HG02970 (cell line): Measurements from ENCODE around the gene MYO1D.
"Not testable (repeated sequence)": the region's sequence is repeated elsewhere in the genome, so short reads cannot be mapped to it uniquely, and the experiment has no call there.

Experiments
- ATAC-seq: cut with Tn5 transposase; IDR thresholded peaks from one replicate; pipeline ENCODE4 v1.9.1; 2021; ENCODE audit warnings: mild to moderate bottlenecking, moderate library complexity, moderate number of reproducible peaks; ENCODE audit not compliant: unreplicated experiment, low FRiP score

MYO1D gene

DNA sequence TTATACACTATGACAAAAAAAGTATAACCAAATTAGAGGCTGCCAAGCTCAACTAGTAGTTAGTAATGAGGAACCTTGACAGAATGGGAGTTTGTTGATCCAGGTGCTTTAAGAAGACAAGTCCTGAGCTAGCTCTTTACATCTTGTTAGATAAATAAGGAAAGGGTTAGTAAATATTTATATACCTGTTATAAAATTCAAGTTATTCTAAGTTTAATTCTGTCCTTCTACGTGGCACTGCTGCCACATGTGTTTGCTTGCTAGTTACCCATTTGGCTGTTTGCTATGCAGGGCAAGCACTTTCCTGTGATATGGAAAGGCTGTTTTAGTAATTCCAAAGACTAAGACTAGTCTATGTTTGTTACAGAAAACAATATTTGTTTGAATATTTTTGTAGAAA, 180.5 kb downstream of the MYO1D start:
- no peak for ATAC-seq

DNA sequence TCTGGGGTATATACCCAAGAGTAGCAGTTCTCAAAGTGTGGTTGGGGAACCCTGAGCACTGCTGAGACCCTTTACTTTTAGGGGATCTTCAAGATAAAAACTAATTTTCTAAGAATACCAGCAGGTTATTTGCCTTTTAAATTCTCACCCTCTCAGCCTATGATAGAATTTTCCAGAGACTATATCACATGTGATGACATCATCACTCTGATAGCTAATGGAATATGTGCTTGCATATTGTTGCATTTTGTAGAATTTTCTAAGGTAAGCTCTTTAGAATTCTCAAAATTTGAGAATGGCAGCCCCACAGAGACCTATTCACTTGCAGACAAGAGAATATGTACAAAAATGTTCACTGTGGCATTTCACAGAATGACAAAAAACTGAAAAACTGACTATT, 181.1 kb downstream of the MYO1D start:
- ATAC-seq: no peak

DNA sequence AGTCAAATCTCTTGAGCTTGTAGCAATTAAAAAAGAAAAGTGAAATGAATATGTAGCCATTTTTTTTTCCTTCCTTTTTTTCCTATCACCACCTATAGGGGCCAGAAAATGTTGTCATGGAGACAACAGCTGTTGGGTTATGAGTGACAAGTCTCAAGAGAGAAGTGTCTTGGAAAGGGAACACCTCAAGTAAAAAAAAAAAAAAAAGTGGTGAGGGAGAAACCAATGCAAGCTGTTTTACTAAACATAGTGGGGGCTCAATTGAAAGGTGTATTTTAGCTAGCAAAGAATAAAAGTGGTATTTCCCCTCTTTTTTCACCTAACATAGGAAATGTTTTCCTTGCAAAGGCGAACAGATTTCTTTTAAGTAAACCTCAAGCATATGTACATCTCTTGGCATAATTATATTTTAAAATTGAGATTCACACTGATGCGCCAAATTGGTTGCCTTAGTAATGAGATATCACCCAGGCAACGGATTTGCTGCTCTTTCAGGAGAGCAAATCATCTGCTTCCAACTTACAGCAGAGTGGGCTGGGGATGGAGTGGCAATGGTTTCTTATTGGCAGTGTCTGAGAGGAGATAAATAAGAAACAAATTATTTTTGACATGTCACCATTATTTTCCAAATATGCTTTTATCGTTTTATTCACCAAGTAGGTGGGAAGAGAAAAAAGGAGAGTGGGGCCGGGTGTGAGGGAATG, 183.6 kb downstream of the MYO1D start:
- ATAC-seq: no peak

DNA sequence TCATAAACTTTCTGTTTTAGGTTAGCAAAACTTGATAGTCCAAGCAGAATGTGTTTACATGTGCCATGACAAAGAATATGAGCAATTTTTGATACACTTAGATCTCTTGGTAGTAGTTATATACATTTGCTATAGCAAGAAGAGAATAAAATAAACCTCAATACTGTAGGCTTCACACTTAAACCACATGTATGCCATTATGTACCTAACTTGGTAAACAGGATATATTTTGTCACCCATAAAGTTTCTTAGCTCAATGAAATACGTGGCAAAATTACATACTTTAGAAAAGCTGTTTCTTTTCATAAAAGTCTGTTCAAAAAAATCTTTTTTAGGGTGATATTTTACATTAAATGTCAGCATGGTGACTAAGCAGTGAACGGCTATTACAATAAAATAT, 184.7 kb downstream of the MYO1D start:
- ATAC-seq: no peak

DNA sequence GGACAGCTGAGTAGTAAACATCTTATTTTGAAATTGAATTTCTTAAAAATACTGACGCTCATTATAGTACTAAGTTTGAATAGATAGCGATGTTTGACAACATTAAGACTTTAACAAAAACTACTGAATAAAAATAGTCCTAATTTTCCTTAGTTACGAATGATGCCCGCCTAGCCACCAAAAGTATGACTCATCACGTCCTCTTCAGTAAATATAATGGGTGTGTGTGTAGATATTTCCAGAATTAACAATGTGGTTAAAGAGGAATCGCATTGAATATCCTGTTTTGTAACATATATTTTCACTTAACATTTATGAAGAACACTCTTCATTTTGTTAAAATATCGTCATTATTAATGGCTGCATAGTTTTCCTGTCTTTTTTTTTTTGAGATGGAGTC, 187.6 kb downstream of the MYO1D start:
- no peak for ATAC-seq

DNA sequence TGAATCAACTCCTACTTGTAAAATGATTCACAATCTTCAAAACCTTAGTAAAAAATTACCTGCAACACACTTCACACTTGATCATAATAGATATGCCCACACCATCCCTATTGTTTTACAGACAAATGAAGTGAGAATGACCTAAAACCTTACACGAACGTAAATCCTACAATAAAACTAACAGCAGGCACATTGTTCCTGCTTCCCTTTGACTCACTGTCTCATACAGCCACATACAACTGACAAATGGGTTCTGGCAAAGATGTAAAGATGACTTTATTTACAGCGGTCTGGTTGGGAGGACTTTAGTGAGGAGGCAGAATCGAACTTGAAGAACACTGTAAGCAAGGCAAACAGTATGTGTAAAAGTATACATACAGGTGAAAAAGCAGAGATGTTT, 188.7 kb downstream of the MYO1D start:
- no peak for ATAC-seq

DNA sequence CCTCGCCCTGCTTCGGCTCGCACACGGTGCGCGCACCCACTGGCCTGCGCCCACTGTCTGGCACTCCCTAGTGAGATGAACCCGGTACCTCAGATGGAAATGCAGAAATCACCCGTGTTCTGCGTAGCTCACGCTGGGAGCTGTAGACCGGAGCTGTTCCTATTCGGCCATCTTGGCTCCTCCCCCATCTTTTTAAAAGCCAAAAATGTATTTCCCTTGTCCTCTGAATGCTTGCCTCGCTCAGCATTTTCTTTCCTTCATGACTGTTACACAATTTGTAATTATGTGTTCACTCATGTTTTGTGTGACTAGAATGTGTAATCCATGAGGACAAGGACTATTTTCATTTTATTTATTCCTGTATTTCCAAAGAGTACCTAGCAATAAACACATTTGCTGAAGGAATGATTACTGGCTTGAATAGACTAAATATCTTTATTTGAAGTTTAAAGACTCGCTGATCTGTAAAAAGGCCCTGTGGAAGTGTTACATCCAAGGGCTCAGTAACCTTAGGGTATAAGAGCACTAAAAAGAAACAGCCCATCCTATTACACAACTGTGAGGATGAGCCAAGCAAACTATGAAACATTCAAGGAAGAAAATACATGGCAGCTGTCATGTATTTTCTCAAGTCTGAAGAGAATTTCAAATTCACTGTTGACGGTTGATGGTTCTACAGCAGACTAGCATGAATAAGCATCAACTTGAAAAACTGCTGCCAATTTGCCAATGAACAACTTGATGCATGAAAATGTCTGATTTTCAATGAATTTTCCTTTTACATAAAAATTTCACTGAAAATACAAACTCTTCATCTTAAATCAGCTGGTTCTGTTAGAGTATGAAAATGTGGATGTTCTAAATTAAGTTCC, 192.6 kb downstream of the MYO1D start:
- no peak for ATAC-seq

DNA sequence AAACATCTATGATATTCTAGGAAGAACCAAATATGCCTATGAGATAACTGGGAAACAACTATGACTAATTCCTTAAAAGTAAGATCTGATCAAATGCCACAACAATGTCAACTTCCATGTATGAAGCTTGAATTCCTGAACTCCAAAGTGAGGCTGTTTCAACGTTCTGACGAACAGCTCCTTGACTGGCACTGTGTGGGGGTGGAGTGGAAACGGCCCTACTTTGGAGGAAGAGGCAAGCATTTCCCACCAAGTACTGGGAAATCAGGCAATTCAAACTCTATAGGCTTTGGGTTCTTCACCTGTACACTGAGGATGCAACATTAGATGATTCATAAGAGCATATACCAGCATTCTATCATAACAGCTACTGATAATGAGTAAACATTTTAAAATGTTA, 203.0 kb downstream of the MYO1D start:
- ATAC-seq: no peak

DNA sequence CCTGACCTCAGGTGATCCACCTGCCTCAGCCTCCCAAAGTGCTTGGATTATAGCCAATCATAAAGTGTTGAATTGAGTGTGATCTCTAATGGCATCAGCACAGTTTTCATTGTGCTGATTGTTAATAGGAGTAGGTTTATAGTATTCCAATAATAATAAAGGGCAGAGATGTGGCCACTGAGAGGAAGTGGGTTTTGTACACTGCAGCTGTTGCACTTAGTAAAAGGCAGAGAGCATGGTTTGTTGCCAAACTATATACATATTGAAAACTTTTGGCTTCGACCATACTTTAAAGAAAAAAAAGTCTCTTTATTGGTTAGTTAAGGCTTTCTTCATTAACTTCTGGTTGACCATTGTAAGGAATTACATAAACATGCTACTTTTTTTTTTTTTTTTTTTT, 204.2 kb downstream of the MYO1D start:
- no peak for ATAC-seq

DNA sequence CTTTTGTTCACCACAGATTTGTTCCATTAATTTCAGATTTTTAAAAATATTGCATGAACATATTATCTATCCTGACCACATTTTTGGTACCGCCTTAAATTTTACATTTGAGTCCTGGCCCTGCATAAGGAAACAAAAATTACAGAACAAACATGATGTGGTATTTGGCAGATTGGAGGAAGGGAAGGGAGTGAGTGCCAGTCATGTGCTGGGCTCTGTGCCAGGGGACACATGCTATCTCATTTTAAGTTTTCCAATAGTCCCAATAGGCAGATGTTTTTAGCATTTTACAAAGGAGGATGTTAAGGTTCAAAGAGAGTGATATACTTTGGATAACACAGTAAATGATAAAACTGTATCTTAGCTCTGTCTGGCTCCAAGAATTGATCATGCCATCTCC, 205.0 kb downstream of the MYO1D start:
- ATAC-seq: no peak

DNA sequence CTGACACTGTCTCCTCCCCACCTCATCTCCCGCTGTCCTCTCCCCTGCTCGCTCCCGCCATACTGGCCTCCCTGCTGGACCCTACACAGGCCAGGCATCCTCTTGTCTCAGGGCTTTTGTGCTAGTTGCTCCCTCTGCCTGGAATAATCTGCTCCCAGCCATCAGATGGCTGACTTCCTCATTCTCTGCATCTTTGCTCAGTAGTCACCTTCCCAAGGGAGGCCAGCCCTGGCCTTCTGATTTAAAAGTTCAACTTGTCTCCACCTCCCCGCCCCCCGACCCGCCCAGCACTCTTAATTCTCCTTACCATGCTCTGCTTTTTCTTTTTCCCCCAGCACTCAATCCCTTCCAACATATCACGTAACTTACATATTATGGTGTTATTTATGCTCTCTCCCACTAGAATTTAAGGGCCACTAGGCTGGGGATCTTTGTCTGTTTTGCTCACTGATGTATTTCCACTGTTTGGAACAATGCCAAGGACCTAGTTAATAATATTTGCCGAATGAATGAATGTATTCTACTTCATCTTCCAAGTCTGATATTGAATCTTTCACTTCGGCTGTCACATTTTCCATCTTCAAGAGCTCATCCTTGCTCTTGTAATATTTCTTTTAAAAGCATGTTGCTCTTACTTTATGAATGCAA, 211.9 kb downstream of the MYO1D start:
- ATAC-seq: no peak

DNA sequence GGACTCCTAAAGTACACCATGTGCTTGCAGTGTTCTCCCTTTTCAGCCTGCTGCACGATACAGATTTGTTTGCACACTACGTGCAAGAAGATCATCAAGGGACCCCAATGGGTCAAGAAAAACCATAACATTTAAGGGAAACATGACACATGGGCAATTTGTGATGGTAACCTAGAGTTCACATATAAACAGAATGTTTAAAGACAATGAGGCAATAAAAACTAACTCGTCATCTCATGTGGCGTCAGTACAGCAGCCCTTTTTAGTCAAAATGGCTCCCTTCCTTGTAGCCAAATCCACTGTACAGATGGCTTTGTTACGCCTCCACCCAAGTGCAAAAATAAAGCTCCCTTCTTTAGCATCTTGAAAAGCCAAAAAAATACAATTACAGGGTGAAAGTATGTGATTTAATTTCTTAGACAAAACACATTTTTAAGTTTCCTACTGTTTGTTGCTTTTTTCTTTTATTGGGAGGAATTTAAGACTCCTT, 216.4 kb downstream of the MYO1D start:
- no peak for ATAC-seq

DNA sequence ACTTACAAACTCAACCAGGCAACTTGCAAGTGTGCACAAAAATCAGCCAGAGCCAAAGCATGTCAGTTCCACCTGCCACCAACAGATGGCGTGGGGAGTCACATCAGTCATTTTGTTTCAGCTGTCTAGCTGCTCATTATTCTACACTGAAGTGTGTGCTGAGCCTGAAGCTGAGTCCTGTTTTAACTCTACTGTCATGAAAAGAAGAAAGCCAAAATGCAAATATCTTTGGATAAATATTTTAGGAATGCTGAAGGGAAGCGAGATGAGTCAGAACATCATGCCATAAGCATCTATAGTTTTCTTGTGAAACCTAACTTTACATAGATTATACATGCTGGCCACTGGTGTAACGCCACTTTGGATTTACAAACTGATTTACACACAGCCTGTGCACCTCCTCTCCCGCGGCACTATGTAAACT, 217.5 kb downstream of the MYO1D start:
- ATAC-seq: no peak

DNA sequence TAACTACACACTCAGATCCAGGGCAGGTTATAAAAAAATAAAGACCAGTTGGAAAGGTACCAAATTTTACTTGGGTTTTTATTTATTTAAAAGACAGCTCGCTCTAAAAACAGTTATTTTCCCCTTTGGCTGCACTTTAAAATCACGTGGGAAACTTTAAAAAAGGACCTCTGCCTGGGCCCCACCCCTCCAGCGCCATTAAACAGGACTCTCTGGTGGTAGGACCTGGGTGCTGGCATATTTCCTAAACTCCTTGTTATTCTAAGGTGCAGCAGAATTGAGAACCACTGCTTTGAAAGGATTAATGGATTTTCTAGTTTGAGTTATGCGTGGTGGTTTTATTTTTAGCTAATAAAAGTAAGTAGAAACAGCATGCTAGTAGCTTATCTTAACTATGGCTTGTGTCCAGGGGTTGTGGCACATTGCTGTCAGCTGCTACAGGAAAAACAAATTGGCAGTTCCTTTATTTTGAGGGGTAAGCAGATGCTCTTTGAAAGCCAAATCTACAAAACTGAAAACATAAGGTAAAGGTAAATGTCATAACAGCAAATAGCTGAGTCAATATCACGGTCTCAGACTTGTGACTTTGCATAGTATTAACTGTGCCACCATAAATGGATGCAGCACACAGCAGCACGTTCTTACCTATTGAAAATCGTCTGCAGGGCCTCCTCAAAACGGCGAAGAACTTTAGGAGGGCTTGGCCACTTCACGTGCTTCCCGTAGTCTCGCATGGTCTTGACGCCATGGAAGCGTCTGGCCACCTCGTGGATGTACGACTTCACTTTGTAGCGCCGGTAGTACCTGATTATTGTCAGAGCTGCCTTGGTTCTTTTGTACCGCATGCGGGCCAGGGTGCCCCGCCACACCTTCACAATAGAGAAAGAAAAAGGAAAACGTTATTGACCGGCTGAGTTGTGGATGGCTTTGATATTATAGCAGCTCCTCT, 218.2 kb downstream of the MYO1D start:
- ATAC-seq: no peak

DNA sequence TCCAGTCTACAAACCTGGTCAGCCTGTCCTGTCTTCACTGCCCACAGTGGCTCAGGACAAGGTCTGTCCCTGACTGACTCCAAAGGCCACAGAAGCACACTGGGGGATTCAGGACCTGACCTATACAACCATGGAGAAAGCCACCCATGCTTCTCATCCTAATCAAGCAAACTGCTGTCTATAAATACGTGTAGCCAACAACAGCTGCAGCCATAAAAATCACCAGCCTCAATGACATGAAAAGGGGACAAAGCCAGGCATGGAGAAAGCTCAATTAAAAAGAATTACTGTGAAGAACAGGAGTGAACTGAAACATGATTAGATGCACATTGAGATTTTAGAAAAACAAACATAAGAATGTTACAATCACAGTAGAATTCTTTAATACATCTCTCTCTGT, 220.0 kb downstream of the MYO1D start:
- no peak for ATAC-seq

DNA sequence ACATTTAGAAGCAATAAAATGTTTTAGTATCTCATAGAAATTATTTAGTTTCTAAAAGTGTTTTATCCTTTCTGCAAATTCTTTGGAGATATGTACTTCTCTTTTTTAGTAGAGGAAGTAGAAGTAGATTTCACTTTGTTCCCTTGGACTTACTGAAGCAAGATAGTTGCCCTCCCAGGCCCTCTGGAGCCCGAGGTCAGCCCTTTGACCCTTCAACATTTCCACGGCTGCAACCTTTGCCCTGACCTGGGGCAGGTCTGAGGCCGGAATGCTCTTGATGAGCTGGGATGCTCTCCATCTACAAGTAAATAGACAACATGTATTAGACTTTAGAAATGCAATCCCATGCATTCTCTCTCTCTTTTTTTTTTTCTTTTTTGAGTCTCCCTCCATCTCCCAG, 222.6 kb downstream of the MYO1D start:
- no peak for ATAC-seq

DNA sequence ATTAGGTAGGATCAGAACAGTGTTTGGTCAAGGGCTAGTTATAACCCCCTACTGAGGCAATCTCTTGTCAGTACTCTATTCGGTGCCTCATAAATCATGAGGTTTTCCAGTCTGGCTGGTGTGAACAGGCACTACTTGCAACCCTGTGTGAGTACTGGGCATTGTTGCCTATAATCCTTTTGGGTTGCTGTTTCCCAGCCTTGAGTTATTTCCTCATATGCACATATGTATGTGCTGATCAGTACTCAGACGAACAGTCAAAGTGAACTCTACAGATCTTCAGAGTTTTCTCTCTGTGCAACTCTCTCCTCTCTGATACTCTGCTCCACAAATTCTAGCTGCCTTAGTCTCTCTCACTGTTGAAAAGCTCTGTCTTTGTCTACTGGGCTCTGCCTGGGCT, 225.8 kb downstream of the MYO1D start:
- ATAC-seq: no peak

DNA sequence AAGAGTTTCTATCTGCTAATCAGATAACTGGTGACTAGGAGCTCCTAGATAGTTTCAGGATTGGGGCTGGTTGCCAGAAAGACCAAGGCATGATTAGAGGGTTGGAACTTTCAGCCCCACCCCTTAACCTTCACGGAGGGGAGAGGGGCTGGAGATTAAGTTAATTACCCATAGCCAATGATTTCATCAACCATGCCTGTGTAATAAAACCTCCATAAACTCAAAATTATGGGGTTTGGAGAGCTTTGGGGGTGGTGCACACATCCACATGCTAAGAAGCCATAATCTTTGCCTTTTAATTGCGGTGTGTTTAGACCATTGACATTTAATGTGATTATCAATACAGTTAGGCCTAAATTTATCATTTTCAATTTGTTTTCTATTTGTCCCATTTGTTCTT, 228.5 kb downstream of the MYO1D start:
- ATAC-seq: no peak

DNA sequence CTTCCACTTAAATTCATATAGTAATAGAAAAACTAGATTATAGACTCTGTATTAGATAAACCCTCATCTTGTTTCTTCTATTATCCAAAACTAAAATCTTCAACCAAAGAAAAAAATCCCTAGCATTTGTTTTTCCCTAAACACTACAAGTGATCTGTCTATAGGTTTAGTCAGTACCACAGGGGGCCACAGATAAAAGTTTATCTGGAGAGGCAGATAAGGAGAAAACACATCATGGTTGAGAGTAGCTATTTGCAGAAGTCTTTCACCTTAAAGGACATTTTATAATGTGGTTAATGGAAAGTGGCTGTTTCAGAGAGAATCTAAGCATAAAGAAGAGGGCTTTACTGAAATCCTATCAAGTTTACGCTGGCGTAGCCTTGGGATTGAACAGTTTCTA, 230.0 kb downstream of the MYO1D start:
- no peak for ATAC-seq

DNA sequence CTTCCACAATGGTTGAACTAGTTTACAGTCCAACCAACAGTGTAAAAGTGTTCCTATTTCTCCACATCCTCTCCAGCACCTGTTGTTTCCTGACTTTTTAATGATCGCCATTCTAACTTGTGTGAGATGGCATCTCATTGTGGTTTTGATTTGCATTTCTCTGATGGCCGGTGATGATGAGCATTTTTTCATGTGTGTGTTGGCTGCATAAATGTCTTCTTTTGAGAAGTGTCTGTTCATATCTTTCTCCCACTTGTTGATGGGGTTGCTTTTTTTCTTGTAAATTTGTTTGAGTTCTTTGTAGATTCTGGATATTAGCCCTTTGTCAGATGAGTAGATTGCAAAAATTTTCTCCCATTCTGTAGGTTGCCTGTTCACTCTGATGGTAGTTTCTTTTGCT, 235.4 kb downstream of the MYO1D start:
- ATAC-seq: not testable (repeated sequence)
